Vagina (tissue), 2 donors: ENCODE results near the gene CCDC177.

Experiments used
- POLR2A ChIP-seq, 2 donors: fragments of 450-650 bp; IDR thresholded peaks; one replicate each; pipeline ENCODE4 v1.6.1; 2017; ENCODE audit warnings: antibody characterized with exemption in 2 of 2, mild to moderate bottlenecking in 2 of 2, moderate library complexity in 2 of 2
- POLR2AphosphoS5 ChIP-seq, 2 donors: sonication (generic); formaldehyde crosslinking; IDR thresholded peaks; one replicate each; pipeline ENCODE4 v1.9.0; 2017; ENCODE audit warnings: antibody characterized with exemption in 2 of 2, mild to moderate bottlenecking in 2 of 2, low read depth in 1 of 2; ENCODE audit not compliant: insufficient read depth in 1 of 2

DNA sequence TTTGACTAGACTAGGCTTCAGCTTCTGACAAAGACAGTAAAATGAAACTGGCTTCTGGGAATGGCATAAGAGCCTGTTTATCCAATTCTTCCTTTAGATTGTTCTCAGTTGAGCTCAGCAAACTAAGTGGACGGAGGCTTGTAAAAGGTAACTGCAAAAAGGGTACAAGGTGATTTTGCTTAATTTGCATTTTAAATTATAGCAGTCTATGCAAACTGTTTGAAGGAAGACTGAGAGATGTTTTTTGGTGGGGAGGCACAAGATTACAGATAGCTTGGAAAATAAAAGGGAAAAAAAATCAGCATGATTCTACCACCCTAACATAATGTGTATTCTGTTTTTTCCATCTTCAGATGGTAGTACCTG lies 41.7 kb upstream of the CCDC177 start:
- TF ChIP-seq POLR2A (IDR thresholded peaks at IDR 0.05) = no peak
- no peak for TF ChIP-seq POLR2AphosphoS5 (IDR thresholded peaks at IDR 0.05; ENCODE audit: insufficient read depth in 1 of 2, low read depth in 1 of 2)
